Measurements from ENCODE around the gene C1QB.
A peak's percentile ranks its signal among the peaks of the same experiment; 100 is the strongest.
"Not testable (repeated sequence)": the region's sequence is repeated elsewhere in the genome, so short reads cannot be mapped to it uniquely, and the experiment has no call there.

C1QB gene

DNA sequence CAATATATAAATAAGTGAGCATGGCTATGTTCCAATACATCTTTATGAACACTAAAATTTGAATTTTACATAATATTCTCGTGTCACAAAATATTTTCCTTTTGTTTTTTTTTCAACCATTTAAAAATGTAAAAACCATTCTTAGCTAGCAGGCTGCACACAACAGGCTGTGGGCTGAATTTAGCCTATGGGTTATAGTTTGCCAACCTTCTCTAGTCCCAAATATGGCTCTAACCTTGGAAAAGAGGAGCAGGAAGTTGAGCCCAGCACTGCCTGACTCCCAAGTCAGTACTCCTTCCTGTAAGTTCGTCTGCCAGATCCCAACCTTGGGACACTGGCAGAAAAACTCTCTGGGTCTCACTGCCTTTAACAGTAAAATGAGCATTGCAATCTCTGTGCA is 13.4 kb downstream of the C1QB start:
- no peak for DNase-seq

DNA sequence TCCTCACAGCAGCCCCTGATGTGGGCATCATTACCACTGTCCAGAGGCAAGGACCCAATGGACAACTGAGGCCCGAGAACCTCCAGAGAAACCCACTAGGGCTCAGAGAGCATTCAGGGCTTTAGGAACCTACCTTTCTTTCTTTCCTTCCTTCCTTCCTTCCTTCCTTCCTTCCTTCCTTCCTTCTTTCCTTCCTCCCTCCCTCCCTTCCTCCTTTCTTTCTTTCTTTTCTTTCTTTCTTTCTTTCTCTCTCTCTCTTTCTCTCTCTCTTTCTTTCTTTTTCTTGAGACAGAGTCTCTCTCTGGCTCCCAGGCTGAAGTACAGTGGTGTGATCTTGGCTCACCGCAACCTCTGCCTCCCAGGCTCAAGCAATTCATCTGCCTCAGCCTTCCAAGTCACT is 15.8 kb downstream of the C1QB start:
- DNase-seq, result not testable (repeated sequence)

DNA sequence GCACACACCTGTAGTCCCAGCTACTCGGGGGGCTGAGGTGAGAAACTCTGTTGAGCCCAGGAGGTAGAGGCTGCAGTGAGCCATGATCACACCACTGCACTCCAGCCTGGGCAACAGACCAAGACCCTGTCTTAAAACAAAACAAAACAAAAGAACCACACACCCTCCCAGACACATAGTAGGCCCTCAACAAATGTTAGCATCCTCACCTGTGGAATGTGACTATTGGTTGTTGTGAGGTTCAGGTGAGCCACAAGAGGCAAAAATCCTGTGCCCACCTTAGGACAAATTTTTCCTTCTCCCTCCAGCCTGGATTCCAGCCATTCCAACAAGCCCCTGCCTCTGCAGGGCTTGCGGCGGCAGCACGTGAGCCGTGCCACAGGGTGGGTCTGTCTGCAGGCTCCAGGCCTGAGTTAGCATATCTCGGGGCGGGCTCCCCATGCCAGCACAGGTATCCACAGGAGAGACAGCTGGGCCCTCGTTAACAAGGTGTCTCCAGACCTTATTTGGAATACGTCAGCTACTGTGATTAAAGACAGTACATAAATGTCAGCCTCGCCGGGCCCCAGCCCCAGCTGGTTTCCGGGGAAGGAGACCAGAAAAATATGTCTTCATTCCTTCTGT is 17.4 kb downstream of the C1QB start:
- no peak for DNase-seq

DNA sequence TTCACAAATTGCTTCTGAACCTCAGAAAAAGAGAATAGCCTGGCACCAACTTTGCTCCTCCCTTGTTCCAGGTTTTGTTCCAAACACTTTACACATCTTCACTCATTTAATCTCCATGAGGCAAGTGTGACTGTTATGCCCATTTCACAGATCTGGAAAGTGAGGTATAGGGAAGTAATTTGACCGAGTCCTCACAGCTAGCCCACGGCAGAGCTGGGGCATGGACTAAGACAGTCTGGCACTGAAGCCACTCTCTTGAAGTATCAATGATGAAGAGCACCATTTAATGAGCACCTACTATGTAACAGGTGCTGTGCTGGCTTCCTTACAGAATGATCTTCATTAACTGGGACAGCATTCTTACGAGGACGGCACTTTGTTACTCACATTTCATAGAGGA is 19.0 kb downstream of the C1QB start:
- no peak for DNase-seq

DNA sequence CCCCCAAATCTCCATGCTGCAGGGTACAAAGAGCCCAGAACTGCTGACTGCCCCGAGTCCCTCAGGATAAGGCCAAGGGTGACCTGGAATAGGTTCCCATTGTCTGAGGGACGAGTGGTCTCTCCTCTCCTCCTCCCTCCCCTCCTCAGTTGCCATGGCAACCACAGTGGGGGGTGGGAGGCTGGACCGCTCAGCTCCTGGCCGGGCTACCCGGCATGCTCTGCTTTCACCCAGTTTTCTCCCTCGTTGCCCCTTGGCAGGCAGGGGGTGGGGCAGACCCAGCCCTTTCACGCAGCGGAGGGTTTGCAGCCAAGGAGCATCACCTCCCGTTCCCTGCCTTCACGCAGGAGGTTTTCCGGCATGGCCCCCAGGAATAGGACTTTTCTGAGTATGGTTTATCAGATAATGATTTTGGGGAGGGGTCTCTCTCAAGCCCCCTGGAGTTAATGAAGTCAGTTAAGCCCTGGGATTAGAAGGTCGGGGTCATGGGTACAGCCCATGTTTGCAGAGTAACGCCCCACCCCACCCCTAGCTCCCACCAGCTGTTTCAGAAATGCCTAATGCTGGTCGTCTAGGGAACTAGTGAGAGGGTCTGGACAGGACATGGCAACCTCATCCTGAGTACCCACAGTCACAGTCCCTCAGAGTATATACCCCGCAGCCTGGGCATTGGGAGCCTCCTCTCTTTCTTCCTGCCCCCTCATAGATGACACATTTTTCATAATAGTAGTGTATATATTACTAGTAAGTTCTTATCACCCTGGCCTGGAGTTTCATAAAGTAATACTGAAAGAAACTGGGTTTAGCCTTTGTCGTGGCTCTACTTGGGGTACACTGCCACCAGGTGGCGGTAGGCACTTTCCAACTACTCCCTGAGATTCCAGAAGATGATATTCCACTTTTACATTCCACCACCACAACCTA is 20.7 kb downstream of the C1QB start:
- peak; percentile 41 for DNase-seq

DNA sequence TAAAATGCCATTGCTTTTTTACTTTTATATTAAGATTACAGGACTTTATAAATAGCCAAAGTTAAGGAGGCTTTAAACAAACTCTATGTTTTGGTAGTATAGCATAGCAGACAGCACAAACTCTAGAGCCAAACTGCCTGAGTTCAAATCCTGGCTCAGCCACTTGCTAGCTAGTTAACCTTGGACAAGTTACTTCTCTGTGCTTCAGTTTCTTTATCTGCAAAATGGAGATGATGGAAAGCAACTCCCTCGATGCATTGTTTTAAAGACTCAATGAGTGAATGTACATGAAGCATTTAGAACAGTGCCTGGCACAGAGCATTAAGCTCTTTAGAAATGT is 21.3 kb downstream of the C1QB start:
- no peak for DNase-seq

DNA sequence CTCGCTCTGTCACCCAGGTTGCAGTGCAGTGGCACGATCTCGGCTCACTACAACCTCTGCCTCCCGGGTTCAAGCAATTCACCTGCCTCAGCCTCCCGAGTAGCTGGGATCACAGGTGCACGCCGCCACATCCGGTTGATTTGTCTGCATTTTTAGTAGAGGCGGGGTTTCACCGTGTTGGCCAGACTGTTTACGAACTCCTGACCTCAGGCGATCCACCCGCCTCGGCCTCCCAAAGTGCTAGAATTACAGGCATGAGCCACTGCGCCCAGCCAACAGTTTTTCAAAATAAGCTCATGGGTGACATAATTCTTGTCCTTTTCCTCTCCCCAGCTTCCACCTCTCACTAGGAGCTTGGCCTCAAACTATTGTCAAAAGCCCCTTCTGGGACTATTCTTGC is 23.1 kb downstream of the C1QB start:
- DNase-seq, result not testable (repeated sequence)

DNA sequence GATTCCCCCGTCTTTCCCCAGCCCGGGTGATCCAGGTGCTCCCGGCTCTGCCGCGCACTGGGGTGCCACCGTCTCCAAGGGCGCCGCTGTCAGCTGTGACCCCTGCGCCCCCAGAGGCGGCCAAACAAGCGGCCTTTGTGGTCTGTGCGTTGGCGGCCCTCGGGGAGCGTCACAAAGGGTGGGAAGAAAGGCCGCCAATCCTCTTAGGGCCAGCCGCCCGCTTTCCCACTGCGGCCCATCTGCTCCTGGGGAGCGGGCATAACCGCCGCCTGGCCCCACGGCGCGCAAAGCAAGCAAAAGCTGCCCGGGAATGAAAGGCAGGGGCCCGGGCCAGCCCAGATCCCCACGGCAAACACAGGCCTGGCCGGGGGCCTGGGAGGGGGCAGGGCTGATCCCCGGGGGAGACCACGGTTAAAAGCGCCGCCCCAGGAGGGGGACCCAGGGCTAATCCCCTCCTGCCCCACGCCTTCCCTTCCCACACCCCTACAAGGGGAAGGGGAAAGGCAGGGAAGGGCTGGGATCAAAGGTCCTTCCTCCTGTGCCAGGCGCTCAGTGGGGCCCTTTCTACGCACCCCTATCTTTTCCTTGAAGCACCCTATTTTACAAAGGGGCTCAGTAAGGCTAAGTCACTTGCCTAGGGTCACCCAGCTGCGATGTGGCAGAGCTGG is 24.0 kb downstream of the C1QB start:
- DNase-seq, result no peak

DNA sequence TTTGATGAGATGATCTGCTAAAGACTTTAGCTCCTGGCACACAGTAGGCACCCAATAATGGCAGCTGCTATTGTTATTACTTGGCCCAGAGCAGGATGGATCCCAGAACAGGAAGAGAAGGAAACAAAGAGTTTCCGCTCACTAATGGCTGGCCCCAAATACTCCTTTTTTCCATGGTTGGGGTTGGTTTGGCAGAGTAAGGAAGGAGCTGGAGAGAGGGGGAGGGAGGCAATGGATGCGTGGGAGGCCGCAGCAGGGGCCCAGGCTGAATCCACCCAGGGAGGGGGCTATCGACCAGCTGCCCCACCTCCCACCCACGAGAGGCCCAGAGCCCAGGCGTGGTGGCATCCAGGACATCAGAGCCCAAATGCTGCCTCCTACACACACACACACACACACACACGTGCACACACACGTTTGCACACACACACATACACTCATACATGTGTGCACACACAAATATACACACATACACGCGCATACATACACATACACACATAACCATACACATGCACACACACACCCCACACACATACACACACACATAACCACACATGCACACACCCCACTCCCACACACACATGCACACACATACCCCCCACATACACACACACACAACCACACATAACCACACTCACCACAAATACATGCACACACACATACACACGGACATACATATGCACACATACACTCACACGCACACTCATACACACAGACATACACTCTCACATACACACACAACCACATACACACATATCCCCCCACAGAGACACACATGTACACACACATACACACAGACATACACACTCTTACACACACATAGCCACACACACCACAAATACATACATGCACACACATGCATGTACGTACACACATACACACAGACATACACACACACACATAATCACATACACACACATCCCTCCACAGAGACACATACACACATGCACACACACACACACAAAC is 25.2 kb downstream of the C1QB start:
- DNase-seq, result no peak

DNA sequence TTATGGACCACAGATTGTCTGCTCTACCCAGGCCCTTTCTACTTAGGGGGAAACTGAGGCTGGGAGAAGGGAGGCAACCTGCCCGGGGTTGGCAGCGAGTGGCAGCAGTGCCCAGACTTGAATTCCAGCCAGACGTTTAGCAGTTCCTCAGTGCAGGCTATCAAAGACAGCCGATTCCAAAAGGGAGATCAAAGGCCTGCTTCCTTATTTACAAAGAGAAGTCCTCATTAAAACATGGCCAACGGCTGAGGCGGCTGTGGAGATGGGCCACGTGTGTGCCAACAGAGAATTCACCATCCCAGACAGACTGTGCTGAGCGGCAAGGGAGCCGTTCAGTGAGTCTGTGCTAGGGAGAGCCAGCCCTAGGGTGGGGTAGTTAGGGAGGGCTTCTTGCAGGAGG is 27.7 kb downstream of the C1QB start:
- DNase-seq, result no peak

DNA sequence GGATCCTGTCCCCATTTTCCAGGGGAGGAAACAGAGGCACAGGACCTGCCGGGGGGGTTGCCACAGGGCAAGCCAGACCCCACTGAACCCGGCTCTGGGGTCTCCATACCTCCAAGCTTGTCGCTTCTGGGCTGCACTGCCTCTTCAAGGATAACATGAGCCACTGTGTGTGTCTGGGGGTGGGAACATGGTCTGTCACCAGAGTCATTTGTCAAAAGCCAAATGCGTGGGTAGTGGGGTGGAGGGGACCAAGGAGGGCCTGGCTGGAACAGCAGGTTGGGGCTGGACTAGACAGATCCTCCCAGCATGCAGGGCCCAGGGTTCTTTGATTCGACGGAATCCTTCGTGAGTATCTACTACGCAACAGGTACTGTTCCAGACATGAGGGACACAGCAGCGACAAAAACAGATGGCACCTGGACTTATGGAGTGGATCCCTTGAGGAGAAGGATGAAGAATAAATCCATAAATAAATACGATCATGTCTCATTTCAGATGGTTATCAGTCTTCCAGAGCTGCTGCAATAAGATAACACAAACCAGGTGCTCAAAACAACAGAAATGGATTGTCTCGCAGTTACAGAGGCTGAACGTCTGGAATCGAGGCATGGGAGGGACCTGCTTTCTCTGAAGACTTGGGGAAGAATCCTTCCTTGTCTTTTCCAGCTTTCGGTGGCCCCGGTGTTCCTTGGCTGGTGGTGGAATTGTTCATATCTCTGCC is 28.7 kb downstream of the C1QB start:
- DNase-seq, result no peak

DNA sequence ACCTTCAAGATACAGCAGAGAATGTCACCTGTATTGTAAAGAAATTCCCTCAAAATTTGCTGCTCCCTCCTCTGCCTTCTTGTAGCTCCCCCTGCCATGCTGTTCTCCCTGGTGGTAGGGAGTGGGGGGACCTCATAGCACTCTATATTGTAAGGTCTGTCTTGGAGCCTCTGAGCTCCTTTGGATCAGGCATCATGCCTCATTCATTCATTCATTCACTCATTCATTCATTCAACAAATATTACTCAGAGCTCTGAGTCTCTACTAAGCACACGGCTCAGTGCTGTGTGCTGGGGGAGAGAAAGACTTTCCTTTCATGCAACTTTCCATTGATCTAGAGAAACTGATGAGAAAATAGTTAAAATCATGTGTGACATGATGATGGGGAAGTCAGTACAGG is 30.5 kb downstream of the C1QB start:
- DNase-seq, result no peak

DNA sequence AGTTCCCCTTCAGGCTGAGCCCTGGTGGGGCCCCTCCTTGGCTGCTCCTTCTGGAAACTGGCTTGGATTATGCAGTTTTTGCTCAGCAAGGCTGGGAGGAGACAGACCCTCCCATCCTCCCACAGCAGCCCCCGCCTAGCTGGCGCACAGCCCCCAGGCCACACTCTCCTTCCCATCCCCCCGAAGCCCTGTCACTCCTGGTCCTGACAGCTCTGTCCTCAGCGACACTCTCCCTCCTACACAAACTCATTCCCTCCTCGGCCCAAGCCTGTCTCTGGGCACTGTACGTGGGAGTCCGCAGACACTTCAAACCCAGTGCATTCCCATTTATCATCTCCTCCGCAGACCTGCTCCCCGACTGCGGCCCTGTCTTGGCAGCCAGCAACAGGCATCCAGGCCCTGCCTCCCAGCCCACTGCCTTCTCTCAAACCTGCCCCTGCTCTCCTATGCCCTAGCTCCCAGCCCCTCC is 32.6 kb downstream of the C1QB start:
- no peak for DNase-seq

DNA sequence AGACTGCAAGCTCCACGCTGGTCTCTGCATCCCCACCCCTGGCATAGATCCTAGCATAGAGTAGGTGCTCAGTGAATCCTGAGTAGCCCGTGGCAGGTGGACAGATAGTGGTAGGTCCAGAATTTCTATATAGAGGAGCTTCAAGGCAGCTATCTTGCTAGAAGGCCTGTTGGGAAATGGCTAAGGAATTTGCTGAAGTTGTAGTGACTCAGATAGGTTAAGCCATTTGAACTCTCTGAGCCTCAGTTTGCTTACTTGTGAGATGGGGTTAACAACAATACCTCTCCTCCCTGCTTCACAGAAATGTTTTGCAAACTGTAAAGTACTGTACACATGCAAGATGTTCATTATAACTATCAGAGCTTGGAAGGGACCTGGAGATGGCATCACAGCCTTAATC is 34.2 kb downstream of the C1QB start:
- no peak for DNase-seq

DNA sequence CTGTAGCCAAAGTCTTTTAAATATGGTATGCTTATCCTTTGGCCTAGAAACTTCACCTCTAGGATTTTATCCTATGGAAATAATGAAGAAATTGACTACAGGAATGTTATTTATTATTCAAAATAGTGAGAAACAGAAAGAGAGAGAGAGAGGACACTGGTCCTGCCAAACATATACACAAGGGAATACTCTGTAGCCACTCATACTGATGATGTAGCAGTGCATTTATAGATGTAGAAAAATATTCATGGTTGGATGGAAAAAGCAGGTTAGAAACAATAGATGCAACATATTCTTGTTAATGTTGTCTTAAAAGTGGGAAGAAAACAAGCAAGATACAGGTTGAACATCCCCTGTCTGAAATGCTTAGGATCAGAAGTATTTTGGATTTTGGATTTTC is 35.4 kb downstream of the C1QB start:
- DNase-seq, result no peak

DNA sequence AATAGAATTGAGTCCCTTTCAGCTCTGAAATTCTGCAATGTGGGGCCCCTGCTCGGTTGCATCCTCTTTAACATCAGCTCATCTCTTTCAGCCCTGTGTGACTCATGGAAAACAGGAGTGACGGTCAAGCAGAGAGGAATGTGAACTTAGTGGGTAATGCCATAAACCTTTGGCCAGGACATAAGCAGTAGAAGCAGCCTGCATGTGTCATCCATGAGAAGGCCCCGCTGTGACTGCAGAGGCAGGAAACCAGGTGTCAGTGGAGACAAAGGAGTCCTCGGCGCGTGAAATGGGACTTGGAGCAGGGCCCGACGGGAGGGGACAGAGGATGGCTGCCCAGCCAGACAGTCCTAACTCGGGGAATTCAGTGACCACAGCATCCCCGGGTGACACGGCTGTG is 36.5 kb downstream of the C1QB start:
- DNase-seq, result no peak

DNA sequence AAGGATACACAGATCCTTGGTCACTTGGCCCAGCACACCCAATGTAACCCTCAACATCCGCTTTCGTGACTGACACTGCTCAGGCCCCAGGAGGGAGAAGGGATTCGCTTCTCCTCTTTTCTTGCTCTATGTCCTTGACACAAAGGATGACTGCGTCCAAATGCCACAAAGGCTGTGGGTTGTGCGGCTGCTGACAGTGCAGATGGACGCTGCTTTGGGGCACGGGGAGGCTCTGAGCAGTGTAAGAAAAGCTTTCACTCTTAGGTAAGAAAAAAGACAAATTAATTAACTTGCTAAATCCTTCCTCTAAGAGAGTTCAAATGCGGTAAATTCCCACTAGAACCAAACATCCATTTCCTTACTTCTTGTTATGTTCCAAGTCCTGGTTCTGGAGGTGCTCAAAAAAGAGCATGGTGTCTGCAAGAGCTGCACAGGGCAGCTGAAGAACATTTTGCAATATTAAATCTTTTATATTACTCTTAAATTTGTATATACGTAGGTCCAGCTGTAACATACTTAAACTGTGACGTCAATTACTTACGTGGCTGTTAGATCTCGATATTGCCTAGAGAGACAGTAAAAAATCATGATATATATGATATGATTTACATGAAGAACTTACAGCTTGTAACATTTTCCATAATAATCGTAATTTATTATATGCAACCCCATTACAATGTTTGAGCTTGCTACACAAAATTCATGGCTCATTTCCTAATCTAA is 38.2 kb downstream of the C1QB start:
- DNase-seq, result no peak

DNA sequence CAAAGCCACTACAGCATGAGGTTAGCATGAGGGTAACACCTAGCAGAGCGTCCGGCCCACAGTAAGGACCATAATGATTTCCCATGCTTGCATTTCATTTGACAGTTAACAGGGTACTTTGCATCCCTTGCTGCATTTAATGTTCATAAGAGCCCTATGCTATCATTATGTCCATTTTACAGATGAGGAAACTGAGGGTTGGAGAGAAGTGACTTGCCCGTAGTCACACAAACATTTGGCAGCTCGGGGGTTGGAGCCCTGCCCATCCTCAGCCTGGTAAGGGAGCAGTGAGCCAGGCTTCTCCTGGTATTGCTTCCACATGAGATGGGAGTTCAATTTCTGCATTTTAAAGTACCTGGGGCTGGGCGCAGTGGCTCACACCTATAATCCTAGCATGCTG is 41.1 kb downstream of the C1QB start:
- DNase-seq, result no peak

DNA sequence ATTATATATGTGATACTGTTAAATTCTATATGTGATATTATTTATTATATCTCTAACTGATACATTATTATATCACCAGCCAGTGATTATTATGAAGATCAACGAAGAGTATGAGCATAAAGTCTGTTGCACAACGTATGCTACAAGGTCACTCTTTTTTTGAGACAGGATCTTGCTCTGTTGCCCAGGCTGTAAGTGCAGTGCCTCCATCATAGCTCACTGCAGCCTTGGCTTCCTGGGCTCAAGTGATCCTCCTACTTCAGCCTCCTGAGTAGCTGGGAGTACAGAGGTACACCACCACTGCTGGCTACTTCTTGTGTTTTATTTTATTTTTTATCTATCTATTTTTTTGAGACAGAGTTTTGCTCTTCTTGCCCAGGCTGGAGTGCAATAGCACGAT is 43.6 kb downstream of the C1QB start:
- no peak for DNase-seq

DNA sequence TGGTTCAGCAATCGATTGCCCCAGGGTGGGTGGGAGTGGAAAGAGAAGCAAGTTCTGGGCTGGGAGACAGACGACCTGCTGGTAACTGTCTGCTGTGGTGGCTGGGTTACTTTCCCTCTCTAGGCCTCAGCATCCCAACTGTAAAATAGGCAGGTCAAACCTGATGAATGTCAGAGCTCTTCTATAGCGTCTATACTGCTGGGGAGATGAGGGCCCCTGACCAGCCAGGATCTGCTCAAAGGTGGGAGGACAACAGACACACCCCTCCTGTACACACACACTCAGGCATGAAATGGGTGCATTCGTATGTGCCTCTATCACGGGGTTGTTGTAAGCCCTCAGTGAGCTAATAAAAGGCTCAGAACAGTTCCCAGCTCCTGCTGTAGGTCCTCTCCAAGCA is 44.9 kb downstream of the C1QB start:
- no peak for DNase-seq
